ENCODE results near the gene PRKCD. TPM values are rescaled to one million over a fixed set of nuclear protein-coding genes. Genes with fewer than 3 reads are reported as not detected.

PRKCD gene
- total RNA-seq, 1 donor from 2014 or later = 9.9 TPM

- H3K27ac Mint-ChIP-seq (ENCODE audit: unreplicated experiment) = peak overlapping the region; percentile 9
- peak overlapping the region; percentile 86 for H3K4me3 Mint-ChIP-seq (ENCODE audit: unreplicated experiment)
- no peaks in the 10 kb centered on the region for H3K9me3 Mint-ChIP-seq (ENCODE audit: unreplicated experiment)
- H3K27me3 Mint-ChIP-seq (ENCODE audit: unreplicated experiment) = peaks cover 20% of the 10 kb centered on the region
- peaks cover 7% of the 10 kb centered on the region for H3K36me3 Mint-ChIP-seq (ENCODE audit: low read depth, unreplicated experiment)
- no peak for TF ChIP-seq CTCF (IDR thresholded peaks at IDR 0.05; ENCODE audit: unreplicated experiment)
- DNase-seq (ENCODE audit: low spot score) = no peak
- H3K4me1 Mint-ChIP-seq (ENCODE audit: unreplicated experiment) = peaks cover 36% of the 10 kb centered on the region
Measured at GRCh38 chr3:53162672-53163443, 1.8 kb downstream of the PRKCD start.

- H3K27ac Mint-ChIP-seq (ENCODE audit: unreplicated experiment) = peak overlapping the region; percentile 9
- peak overlapping the region; percentile 86 for H3K4me3 Mint-ChIP-seq (ENCODE audit: unreplicated experiment)
- TF ChIP-seq CTCF (IDR thresholded peaks at IDR 0.05; ENCODE audit: unreplicated experiment) = no peak
- H3K4me1 Mint-ChIP-seq (ENCODE audit: unreplicated experiment) = peaks cover 42% of the 10 kb centered on the region
- peaks cover 7% of the 10 kb centered on the region for H3K36me3 Mint-ChIP-seq (ENCODE audit: low read depth, unreplicated experiment)
- DNase-seq (ENCODE audit: low spot score) = no peak
- H3K9me3 Mint-ChIP-seq (ENCODE audit: unreplicated experiment) = no peaks in the 10 kb centered on the region
- H3K27me3 Mint-ChIP-seq (ENCODE audit: unreplicated experiment) = peaks cover 23% of the 10 kb centered on the region
Measured at GRCh38 chr3:53163444-53164387, 2.7 kb downstream of the PRKCD start.

- peaks cover 23% of the 10 kb centered on the region for H3K27me3 Mint-ChIP-seq (ENCODE audit: unreplicated experiment)
- no peak overlapping the region for H3K4me3 Mint-ChIP-seq (ENCODE audit: unreplicated experiment)
- peak; percentile 19 for DNase-seq (ENCODE audit: low spot score)
- peaks cover 7% of the 10 kb centered on the region for H3K36me3 Mint-ChIP-seq (ENCODE audit: low read depth, unreplicated experiment)
- peaks cover 41% of the 10 kb centered on the region for H3K4me1 Mint-ChIP-seq (ENCODE audit: unreplicated experiment)
- H3K27ac Mint-ChIP-seq (ENCODE audit: unreplicated experiment) = no peak overlapping the region
- no peaks in the 10 kb centered on the region for H3K9me3 Mint-ChIP-seq (ENCODE audit: unreplicated experiment)
- no peak for TF ChIP-seq CTCF (IDR thresholded peaks at IDR 0.05; ENCODE audit: unreplicated experiment)
Measured at GRCh38 chr3:53164911-53165310, 3.9 kb downstream of the PRKCD start.

GRCh38 chr3:53166206-53166605, 5.2 kb downstream of the PRKCD start:
- Mint-ChIP-seq H3K27me3 (ENCODE audit: unreplicated experiment) (peaks cover 22% of the 10 kb centered on the region), H3K4me3 (ENCODE audit: unreplicated experiment) (no peak overlapping the region), H3K27ac (ENCODE audit: unreplicated experiment) (no peak overlapping the region), H3K36me3 (ENCODE audit: low read depth, unreplicated experiment) (peaks cover 3% of the 10 kb centered on the region), H3K9me3 (ENCODE audit: unreplicated experiment) (no peaks in the 10 kb centered on the region), H3K4me1 (ENCODE audit: unreplicated experiment) (peaks cover 47% of the 10 kb centered on the region)
- TF ChIP-seq CTCF (IDR thresholded peaks at IDR 0.05; ENCODE audit: unreplicated experiment) = no peak
- no peak for DNase-seq (ENCODE audit: low spot score)

All from endothelial cell (in vitro differentiated cells).